ENCODE data around the gene TEX11.
"Not testable (repeated sequence)": the region's sequence is repeated elsewhere in the genome, so short reads cannot be mapped to it uniquely, and the experiment has no call there.

TEX11 gene

DNA sequence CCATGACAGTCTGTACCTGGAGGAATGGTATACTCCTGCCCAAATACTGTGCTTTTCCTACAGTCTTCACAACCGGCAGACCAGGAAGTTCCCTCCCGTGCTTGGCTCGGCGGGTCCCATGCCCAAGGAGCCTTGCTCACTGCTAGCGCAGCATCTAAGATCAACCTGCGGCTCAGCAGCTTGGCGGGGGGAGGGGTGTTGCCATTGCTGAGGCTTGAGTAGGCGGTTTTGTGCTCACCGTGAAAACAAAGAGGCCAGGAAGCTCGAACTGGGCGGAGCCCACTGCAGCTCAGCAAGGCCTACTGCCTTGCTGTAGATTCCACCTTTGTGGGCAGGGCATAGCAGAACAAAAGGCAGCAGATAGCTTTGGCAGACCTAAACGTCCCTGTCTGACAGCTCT lies 152.7 kb downstream of the TEX11 start:
- DNase-seq, result no peak

DNA sequence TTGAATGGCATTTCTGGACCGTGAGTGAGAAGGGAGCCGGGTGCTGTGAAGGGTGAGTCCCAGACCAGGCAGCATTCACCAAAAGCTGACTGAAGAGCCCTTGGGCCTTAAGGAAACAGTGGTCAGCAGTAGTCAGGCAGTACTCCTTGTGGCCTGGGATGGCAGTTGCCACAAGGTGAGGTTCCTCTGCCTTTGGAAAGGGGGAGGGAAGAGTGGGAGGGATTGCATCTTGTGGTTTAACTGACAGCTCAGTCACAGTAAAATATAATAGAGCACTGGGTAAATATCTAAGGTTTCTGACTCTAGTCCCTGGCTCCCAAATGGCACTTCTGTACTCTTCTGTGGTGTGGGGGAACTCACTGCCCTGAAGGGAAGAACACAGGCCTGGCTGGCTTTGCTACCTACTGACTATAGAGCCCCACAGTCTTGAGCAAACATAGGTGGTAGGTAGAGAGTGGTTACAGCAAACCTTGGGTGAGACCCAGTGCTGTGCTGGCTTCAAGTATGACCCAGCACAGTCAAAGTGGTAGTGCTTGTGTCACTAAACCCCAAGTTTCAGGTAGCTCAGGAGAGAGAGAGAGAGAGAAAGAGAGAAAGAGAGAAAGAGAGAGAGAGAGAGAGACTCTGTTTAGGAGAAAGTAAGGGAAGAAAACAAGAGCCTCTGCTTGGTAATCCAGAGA lies 154.2 kb downstream of the TEX11 start:
- DNase-seq, result no peak

DNA sequence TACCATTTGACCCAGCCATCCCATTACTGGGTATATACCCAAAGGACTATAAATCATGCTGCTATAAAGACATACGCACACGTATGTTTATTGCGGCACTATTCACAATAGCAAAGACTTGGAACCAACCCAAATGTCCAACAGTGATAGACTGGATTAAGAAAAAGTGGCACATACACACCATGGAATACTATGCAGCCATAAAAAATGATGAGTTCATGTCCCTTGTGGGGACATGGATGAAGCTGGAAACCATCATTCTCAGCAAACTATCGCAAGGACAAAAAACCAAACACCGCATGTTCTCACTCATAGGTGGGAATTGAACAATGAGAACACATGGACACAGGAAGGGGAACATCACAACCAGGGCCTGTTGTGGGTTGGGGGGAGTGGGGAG lies 174.7 kb downstream of the TEX11 start:
- not testable (repeated sequence) for DNase-seq

DNA sequence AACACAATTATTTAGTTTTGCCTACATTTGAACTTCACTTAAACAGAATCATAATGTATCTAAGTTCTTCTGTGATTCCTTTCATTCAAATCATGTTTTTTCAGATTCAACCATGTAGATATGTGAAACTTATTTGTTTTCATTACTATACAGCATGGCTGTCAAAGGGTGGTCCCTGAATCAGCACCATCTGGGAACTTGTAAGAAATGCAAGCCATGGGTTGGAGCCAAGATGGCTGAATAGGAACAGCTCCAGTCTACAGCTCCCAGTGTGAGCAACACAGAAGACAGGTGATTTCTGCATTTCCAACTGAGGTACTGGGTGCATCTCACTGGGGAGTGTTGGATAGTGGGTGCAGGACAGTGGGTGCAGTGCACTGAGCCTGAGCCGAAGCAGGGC lies 180.6 kb downstream of the TEX11 start:
- not testable (repeated sequence) for DNase-seq

DNA sequence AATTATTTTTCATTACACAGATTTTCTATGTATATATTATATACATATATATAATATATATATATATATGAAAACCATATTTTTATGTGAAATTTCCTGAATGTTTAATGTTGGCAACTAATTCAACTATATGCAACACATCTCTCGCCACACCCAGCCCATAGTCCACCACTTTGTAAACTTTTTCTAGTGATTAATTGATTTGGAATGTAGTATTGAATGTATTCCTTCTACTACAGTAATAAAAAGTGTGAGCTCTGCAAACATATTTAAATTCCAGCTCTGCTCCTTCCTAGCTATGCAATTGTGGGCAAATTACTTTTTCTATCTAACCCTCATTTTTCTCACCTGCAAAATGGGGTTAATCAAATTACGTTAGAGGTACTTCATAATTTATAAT lies 187.8 kb downstream of the TEX11 start:
- DNase-seq, result no peak

DNA sequence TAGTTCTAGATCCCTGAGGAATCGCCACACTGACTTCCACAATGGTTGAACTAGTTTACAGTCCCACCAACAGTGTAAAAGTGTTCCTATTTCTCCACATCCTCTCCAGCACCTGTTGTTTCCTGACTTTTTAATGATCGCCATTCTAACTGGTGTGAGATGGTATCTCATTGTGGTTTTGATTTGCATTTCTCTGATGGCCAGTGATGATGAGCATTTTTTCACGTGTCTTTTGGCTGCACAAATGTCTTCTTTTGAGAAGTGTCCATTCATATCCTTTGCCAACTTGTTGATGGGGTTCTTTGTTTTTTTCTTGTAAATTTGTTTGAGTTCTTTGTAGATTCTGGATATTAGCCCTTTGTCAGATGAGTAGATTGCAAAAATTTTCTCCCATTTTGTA lies 197.2 kb downstream of the TEX11 start:
- not testable (repeated sequence) for DNase-seq

DNA sequence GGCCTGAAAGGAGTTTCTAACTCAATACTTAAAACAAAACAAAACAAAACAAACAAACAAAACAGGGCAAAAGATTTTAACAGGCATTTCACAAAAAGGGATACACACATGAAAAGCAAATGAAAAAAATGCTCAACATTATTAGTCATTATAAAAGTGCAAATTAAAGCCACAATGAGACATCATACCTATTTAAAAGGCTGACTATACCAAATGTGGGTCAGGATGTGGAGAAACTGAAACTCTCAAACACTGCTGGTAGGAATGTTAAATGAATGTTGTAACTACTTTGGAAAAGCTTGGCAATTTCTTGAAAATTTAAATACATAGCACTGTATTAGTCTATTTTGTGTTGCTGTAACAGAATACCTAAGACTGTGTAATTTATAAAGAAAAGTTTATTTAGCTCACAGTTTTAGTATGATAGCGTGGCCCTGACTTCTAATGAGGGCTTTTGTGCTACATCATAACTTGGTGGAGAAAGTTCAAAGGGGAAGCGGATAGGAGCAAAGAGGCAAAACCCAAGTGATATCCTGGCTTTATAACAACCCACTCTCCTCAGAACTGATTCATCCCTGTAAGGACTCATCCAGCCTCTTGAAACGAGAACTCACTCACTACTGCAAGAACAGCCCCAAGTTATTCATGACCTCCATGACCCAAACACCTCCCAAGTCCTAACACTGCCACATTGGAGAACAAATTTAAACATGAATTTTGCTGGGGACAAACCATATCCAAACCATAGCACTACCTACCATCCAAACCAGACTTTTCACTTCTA lies 214.0 kb downstream of the TEX11 start:
- no peak for DNase-seq

DNA sequence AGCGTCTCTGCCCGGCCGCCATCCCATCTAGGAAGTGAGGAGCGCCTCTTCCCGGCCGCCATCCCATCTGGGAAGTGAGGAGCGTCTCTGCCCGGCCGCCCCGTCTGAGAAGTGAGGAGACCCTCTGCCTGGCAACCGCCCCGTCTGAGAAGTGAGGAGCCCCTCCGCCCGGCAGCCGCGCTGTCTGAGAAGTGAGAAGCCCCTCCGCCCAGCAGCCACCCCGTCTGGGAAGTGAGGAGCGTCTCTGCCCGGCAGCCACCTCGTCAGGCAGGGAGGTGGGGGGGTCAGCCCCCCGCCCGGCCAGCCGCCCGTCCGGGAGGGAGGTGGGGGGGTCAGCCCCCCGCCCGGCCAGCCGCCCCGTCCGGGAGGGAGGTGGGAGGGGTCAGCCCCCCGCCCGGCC lies 229.1 kb downstream of the TEX11 start:
- not testable (repeated sequence) for DNase-seq

DNA sequence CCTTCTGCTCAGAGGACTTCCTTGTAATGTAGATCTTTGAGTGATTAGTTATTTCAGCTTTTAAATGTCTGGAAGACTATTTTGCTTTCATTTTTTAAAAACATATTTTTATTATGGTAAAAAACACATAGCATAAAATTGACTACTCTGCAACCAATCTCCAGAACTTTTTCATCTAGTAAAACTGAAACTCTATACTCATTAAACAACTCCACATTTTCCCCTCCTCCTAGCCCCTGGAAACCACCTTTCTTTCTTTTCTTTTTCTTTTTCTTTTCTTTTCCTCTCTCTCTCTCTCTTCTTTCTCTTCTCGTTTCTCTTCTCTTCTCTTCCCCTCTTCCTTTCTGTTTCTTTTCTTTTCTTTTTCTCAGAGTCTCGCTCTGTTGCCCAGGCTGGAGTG lies 233.2 kb downstream of the TEX11 start:
- no peak for DNase-seq

DNA sequence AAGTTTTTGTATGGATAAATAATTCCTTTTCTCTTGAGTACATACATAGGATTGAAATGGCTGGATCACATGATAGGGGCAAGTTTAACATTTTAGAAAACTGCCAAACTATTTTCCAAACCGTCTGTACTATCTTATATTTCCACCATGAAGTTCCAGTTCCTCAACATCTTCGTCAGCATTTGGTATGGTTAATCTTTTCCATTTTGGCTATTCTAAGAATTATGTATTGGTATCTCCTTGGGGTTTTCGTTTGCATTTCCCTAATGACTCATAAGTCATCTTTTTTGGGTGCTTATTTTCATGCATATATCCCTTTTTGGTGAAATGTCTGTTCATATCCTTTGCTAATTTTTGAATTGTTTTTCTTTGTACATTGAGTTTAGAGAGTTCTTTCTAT lies 236.2 kb downstream of the TEX11 start:
- DNase-seq, result no peak

DNA sequence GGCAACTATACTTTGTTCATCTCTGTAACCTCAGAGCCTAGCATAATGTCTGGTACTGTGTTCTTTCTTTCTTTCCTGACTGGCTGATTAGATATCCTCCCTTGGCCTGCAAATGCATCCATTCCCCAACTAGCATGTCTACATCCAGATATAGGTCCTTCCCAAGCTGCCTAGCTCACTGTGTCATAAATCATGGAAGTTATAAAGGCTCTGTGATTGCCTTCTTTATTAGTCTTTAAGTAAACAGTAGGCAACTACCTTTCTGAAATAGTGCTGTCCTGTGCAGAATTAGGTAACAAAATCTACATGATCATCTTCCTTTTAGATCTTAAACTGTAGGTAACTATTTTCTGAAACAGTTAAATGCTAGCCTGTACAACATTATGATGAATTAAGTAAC lies 239.4 kb downstream of the TEX11 start:
- no peak for DNase-seq

DNA sequence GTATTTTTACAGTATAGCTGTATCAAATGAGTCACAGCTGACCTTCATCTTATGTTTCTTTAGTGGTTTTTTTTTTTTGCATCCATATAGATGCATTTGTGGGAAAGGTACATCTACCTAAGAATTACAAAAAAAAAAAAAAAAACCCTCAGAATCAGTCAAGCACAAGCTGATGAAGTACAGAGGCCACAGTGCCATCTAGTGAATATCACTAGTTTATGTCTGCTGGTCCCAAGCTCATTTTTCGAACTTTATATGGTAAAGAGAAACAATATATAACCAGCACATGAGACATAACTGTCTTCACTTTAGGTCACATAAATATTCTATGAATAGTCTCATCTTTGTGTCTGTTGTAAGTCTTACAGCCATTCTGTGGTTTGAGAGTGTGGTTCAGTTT lies 243.8 kb downstream of the TEX11 start:
- no peak for DNase-seq

DNA sequence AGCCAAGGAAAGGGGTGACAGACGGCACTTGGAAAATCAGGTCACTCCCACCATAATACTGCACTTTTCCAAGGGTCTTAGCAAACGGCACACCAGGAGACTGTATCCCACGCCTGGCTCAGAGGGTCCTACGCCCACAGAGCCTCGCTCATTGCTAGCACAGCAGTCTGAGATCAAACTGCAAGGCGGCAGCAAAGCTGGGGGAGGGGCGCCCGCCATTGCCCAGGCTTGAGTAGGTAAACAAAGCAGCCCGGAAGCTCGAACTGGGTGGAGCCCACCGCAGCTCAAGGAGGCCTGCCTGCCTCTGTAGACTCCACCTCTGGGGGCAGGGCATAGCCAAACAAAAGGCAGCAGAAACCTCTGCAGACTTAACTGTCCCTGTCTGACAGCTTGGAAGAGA lies 247.4 kb downstream of the TEX11 start:
- DNase-seq, result not testable (repeated sequence)

DNA sequence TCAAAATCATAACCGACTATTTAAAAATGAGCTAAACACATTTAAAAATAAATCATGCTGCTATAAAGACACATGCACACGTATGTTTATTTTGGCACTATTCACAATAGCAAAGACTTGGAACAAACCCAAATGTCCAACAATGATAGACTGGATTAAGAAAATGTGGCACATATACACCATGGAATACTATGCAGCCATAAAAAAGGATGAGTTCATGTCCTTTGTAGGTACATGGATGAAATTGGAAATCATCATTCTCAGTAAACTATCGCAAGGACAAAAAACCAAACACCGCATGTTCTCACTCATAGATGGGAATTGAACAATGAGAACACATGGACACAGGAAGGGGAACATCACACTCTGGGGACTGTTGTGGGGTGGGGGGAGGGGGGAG lies 251.0 kb downstream of the TEX11 start:
- DNase-seq, result not testable (repeated sequence)

DNA sequence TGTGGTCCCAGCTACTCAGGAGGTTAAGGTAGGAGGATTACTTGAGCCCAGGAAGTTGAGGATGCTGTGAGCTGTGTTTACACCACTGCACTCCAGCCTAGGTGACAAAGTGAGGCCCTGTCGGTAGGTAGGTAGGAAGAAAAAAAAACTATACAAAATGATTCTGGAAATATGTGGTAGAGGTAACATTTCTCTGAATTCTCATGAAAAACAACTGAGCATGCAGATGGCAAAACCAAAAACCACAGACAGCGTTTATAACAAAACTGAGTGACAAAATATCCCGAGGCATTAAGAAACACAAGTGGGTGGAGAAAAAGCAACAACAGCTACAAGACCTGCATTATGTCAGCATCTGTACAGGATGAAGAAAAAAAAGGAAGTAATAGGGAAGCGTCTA lies 252.2 kb downstream of the TEX11 start:
- DNase-seq, result no peak

DNA sequence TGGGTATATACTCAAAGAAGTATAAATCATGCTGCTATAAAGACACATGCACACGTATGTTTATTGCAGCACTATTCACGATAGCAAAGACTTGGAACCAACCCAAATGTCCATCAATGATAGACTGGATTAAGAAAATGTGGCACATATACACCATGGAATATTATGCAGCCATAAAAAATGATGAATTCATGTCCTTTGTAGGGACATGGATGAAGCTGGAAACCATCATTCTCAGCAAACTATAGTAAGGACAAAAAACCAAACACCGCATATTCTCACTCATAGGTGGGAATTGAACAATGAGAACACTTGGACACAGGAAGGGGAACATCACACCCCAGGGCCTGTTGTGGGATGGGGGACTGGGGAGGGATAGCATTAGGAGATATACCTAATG lies 260.6 kb downstream of the TEX11 start:
- DNase-seq, result not testable (repeated sequence)

DNA sequence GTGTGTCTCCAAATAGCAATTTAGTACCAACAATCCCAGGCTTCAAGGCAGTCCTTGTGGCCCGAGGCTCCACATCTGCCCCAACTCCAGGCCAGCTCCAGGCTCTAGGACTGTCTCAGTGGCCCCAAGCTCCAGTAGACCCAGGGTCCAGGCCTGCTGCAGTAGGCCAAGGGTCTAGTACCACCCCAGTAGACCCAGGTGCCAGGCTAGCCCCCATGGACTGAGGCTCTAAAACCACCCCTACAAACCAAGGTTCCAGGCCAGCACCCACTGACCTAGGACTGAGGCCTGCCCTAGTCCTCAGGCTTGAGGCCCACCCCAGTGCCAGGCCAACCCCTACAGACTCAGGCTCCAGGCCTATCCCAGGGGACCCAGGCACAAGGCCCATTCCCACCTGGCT lies 272.3 kb downstream of the TEX11 start:
- DNase-seq, result no peak

DNA sequence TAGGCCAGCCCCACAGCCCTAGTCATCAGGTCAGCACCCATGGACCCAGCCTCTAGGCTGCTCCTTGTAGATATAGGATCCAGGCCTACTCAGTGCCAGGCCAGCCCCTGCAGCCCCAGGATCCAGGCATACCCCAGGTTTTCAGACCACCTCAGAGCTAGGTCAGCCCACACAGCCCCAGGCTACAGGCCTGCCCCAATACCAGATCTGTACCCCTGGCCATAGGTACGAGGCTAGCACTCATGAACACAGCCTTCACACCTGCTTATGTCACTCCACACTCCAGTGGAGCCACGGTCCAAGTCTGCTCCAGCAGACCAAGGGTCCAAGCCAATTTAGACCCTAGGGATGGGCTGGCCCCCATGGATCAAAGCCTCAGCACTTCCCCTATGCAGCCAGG lies 272.8 kb downstream of the TEX11 start:
- DNase-seq, result no peak

DNA sequence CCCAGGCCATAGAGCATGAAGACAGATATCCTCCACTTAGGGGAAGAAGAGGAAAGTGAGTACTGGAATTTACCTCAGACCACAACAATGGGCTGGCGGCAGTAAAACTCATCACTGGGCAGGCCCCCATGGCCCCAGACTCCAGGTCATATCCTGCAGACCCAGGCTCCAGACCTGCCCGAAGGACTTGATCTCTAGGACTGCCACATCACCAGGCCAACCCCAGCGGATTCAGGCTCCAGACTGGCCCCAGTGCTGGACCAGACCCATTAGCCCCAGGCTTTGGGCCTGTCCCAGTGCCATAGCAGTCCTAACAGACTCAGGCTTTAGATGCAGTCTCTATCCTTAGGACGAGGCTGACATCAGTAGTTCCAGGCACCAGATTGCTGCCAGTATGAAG lies 273.3 kb downstream of the TEX11 start:
- DNase-seq, result no peak

DNA sequence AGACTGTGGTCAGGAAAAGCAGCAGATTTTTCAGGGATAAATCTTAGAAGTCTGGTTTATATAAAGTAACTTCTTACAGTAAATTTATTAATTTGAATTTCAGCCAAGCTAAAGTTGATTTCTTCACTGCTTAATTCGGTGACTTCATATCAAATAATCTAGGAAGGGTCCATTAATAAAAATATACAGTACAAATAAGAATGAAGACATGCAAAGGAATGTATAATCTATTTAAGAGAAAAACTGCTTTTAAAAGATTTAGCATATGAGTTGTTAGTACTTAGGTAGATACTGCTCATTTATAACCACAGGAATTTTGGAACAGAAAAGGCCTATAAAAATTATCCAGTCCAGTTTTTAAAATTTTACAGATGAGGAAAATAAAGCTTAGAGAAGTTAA lies 286.8 kb downstream of the TEX11 start:
- DNase-seq, result no peak

DNA sequence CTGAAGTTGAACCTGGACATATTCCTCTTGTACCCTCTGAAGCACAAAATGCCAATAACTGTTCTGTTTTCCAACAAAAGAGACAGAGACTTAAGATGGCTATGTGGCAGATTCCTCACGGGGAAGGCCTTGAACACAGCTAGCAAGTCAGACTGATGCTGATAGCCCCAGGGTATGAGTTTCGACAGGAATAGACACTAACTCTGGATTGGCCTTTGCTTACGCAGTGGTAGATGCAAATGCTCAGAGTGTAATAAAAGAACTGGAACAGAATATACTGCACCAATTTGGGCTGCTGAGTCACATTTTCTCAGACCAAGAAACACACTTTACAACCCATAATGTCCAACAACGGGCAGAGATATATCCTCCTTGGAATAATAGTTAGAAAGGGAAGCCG lies 290.0 kb downstream of the TEX11 start:
- DNase-seq, result no peak

DNA sequence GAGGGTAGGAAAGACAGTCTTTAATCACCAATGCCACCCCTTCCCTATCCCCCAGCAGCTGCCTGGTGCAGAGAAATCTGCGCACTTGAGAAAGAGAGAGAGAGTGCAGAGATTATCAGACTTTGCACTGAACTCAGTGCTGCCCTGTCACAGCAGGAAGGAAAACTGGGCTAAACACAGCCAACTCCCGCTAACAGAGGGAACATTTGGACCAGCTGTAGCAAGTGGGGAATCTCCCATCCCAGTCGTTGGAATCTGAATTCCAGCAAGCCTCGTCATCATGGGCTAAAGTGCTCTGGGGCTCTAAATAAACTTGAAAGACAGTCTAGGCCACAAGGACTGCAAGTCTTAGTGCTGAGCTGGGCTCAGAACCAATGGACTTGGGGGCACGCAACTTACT lies 295.2 kb downstream of the TEX11 start:
- no peak for DNase-seq

DNA sequence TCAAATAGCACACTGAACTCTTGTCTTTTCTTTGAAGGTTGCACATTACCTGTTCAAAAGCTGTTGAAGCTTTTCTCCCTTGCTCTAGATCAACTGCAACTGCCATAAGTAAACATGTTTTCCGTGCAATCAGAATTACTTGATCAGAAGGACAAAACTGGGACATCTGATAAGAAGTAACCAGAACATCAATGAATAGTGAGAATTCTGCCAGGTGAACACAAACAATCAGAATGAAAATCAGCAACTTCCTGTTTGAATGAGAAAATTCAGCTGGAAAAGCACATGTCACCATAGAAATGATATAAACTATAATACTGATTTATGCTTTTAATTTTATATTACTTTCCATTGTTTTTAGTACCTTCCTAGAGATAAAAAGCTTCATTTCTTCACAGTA lies 303.2 kb downstream of the TEX11 start:
- DNase-seq, result no peak

DNA sequence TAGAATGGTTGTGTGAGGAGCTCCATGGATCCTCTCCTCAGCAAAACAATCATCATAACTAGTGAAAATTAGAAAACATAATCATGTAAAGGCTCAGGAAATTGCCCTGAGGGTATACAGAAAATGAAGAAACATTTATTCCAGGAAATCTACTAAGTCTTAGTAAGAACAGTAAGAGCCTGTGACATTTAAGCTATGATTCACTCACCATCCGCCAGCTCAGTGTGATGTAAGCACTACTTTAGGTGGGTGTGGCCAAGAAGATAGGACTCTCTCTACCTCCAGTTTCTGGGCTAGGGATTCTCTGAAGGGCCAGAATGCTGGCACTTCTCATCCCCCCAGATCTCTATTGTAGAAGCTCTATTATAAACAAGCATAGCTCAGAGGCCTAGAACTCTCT lies 316.4 kb downstream of the TEX11 start:
- DNase-seq, result no peak
